Fibroblast of lung (primary cell): ENCODE results near the gene TRIM44.

Experiments
- EZH2 ChIP-seq: IDR thresholded peaks from 2 replicates; pipeline ENCODE4 v1.5.1; 2012; ENCODE audit warnings: low read length, control low read depth, mild to moderate bottlenecking; ENCODE audit errors: missing control alignments
- TF ChIP-seq, protein P1 (sequence below), 2 donors: IDR thresholded peaks in 1 of 2; conservative IDR thresholded peaks in 1 of 2; 1 replicate in 1 of 2; 2 replicates in 1 of 2; pipeline ENCODE4 v1.5.1; 2011 to 2012; ENCODE audit warnings: low read length in 2 of 2, control low read depth in 1 of 2, inconsistent platforms in 1 of 2, low read depth in 1 of 2, mild to moderate bottlenecking in 1 of 2

DNA sequence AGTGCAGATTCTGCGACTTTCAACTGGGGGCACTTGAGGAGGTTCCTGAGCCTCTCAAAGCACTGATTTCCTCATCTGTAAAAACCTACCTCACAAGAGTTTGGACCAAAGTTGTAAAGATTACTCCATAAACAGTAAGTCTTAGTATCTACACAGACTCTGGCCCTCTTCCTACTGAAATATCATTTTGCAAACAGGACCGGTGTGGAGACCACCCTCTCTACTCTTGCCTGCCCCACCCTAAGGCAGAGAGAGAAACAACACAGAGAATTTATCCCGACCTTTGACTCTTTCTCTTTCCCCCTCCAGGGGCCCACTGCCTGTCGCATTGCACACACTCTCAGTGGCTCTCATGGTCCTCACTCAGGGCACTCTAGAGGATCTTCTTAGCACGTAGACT lies 163.4 kb downstream of the TRIM44 start:
- TF ChIP-seq, protein P1, sequence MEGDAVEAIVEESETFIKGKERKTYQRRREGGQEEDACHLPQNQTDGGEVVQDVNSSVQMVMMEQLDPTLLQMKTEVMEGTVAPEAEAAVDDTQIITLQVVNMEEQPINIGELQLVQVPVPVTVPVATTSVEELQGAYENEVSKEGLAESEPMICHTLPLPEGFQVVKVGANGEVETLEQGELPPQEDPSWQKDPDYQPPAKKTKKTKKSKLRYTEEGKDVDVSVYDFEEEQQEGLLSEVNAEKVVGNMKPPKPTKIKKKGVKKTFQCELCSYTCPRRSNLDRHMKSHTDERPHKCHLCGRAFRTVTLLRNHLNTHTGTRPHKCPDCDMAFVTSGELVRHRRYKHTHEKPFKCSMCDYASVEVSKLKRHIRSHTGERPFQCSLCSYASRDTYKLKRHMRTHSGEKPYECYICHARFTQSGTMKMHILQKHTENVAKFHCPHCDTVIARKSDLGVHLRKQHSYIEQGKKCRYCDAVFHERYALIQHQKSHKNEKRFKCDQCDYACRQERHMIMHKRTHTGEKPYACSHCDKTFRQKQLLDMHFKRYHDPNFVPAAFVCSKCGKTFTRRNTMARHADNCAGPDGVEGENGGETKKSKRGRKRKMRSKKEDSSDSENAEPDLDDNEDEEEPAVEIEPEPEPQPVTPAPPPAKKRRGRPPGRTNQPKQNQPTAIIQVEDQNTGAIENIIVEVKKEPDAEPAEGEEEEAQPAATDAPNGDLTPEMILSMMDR (conservative IDR thresholded peaks at IDR 0.05 in 1 of 2, IDR thresholded peaks at IDR 0.05 in 1 of 2; ENCODE audit: low read depth in 1 of 2, low read length in 2 of 2), result no peak
- no peak for TF ChIP-seq EZH2
